ENCODE results near the gene MTARC2. TPM values are rescaled to one million over a fixed set of nuclear protein-coding genes. Genes with fewer than 3 reads are reported as not detected.

MTARC2 gene
- polyA plus RNA-seq, 1 experiment = 2.9 TPM

DNA sequence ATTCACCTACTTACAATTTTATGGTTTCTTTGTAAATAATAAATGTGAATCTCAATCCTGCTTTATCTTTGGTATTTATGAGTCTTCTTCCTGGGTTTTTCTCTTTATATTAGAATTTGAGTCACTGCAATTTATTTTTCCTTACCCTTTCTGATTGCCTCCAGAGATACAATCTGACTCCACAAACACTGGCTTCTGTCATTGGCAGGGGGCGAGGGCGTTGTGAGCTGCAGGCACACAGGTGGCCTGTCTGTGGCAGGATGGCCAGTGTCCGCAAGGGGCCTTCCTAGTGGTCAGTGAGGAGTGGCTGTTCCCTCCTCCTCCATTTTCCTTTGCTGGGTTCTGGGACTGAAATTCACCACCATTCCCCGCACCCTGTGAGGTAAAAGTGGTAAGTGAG, 36.6 kb downstream of the MTARC2 start:
- CTCF ChIA-PET = interaction anchor here (1.6 to 6.8 kb wide), 2 partner anchors 8 to 52 kb away, joined by 11 to 56 read pairs; no protein-coding TSS in a partner anchor
- DNase-seq (ENCODE audit: low read depth, low spot score) = no peak
- H3K9me3 ChIP-seq (ENCODE audit: control insufficient read depth, insufficient read depth, low read length) = no peaks in the 10 kb centered on the region
- POLR2A ChIA-PET = no interaction called here
- TF ChIP-seq, protein P1, sequence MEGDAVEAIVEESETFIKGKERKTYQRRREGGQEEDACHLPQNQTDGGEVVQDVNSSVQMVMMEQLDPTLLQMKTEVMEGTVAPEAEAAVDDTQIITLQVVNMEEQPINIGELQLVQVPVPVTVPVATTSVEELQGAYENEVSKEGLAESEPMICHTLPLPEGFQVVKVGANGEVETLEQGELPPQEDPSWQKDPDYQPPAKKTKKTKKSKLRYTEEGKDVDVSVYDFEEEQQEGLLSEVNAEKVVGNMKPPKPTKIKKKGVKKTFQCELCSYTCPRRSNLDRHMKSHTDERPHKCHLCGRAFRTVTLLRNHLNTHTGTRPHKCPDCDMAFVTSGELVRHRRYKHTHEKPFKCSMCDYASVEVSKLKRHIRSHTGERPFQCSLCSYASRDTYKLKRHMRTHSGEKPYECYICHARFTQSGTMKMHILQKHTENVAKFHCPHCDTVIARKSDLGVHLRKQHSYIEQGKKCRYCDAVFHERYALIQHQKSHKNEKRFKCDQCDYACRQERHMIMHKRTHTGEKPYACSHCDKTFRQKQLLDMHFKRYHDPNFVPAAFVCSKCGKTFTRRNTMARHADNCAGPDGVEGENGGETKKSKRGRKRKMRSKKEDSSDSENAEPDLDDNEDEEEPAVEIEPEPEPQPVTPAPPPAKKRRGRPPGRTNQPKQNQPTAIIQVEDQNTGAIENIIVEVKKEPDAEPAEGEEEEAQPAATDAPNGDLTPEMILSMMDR (IDR thresholded peaks at IDR 0.05; ENCODE audit: low read depth, low read length) = no peak
- no peak overlapping the region for H3K27ac ChIP-seq (ENCODE audit: low read depth, low read length)
- H3K27me3 ChIP-seq (ENCODE audit: control insufficient read depth, insufficient read depth, low read length) = no peaks in the 10 kb centered on the region
- H3K4me3 ChIP-seq (ENCODE audit: low read depth, low read length) = no peak overlapping the region

DNA sequence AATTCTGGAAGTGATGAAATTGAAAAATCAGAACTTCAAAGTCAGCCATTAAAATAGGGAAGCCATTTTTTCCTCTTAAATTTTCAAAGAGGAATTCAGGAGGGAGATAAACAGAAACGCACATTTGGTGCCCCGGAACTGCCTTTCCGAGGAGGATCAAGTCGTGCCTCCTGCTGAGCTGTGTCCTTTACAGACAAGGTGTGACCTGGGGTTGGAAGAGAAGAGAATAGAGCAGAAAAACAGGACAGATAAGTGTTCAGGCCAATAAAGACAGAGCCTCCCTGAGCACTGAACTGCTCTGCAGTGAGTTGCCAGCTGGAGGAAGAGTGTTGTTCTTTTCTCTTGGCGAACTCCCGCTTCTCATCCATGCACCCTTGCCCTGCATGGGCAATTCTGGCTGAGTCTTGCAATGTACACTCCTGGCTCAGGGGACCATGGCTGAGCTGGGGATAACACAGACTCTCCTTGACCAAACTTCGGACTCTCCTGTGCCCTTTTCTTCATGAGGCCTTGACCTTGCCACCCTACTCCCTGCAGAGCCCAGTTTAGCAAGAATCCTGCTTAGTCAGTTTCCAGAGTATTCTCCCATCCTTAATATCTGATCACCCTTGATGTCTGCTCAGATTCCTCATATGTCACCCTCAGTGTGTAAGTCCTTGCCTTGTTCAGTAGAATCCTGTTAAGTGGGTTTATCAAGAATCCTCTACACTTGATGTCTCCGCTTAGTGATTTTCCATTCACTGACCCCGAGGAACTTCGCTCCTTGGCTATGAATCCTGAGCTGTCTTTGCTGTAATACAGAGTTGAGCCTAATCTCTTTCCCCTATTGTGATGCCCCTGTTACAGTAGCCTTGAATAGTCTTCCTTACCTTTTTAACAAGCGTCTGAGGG, 37.3 kb downstream of the MTARC2 start:
- Histone ChIP-seq H3K27me3 (ENCODE audit: control insufficient read depth, insufficient read depth, low read length) (no peaks in the 10 kb centered on the region), H3K4me3 (ENCODE audit: low read depth, low read length) (no peak overlapping the region), H3K9me3 (ENCODE audit: control insufficient read depth, insufficient read depth, low read length) (no peaks in the 10 kb centered on the region), H3K27ac (ENCODE audit: low read depth, low read length) (no peak overlapping the region)
- ChIA-PET CTCF (interaction anchor here (1.0 to 6.8 kb wide), 3 partner anchors 9 to 52 kb away, joined by 3 to 56 read pairs (median 14); no protein-coding TSS in a partner anchor), POLR2A (no interaction called here)
- DNase-seq (ENCODE audit: low read depth, low spot score) = no peak
- TF ChIP-seq, protein P1 (IDR thresholded peaks at IDR 0.05; ENCODE audit: low read depth, low read length) = no peak

DNA sequence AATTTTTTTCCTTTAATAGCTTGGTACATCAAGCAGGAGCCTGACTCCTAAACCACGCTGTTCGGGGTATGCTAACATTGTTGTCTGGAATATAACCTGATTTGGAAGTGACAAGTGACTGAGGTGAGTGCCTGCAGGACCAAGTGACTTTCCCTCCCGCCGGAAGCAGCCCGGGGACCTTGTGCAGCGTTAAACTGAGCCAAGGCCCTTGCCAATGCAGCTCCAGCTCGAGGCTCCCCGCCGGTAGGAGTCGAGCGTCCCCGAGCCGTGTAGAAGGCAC, 37.9 kb downstream of the MTARC2 start:
- H3K4me3 ChIP-seq (ENCODE audit: low read depth, low read length) = no peak overlapping the region
- POLR2A ChIA-PET = interaction anchor here (0.7 to 0.8 kb wide), 2 partner anchors 24 to 177 kb away, joined by 3 to 4 read pairs; no protein-coding TSS in a partner anchor
- TF ChIP-seq, protein P1 (IDR thresholded peaks at IDR 0.05; ENCODE audit: low read depth, low read length) = no peak
- DNase-seq (ENCODE audit: low read depth, low spot score) = no peak
- H3K9me3 ChIP-seq (ENCODE audit: control insufficient read depth, insufficient read depth, low read length) = no peaks in the 10 kb centered on the region
- CTCF ChIA-PET = interaction anchor here (1.0 to 6.8 kb wide), 3 partner anchors 10 to 53 kb away, joined by 3 to 56 read pairs (median 16); no protein-coding TSS in a partner anchor
- no peaks in the 10 kb centered on the region for H3K27me3 ChIP-seq (ENCODE audit: control insufficient read depth, insufficient read depth, low read length)
- no peak overlapping the region for H3K27ac ChIP-seq (ENCODE audit: low read depth, low read length)

DNA sequence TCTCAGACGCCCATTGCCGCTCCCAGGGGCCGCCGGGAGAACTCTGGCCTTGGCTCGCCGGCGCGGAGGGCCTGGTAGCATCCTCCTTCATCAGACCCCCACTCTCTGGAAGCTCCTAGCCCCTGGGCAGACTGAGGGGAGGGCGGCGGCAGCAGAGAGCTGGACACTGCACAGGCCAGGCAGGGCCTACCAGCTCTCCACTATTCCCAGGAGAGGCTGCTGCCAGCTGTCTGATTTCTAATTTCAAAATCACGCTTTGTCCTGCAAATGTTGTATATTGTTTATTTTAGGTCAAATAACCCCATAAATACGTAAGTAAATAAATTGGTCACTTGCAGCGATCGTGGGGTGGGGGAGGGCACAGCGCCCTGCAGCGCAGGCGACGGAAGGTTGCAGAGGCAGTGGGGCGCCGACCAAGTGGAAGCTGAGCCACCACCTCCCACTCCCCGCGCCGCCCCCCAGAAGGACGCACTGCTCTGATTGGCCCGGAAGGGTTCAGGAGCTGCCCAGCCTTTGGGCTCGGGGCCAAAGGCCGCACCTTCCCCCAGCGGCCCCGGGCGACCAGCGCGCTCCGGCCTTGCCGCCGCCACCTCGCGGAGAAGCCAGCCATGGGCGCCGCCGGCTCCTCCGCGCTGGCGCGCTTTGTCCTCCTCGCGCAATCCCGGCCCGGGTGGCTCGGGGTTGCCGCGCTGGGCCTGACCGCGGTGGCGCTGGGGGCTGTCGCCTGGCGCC, 38.4 kb downstream of the MTARC2 start, which contains the start of gene MTARC1:
MTARC1 (plus strand) TSS at position 577 of the 732 bp plus-strand sequence; CDS start at position 609, 32 bp downstream.
- CTCF ChIA-PET = interaction anchor here (1.0 to 6.8 kb wide), 4 partner anchors 10 to 53 kb away, joined by 3 to 56 read pairs (median 16); no protein-coding TSS in a partner anchor
- Histone ChIP-seq H3K27me3 (ENCODE audit: control insufficient read depth, insufficient read depth, low read length) (no peaks in the 10 kb centered on the region), H3K27ac (ENCODE audit: low read depth, low read length) (no peak within 1 kb of the TSS), H3K9me3 (ENCODE audit: control insufficient read depth, insufficient read depth, low read length) (no peaks in the 10 kb centered on the region), H3K4me3 (ENCODE audit: low read depth, low read length) (peak within 1 kb of the TSS; percentile 52)
- TF ChIP-seq, protein P1 (IDR thresholded peaks at IDR 0.05; ENCODE audit: low read depth, low read length) = 0 out of 2 replicates have a peak, but pooled peaks have one; percentile 10
- POLR2A ChIA-PET = interaction anchor here (0.7 to 0.8 kb wide), 2 partner anchors 24 to 176 kb away, joined by 3 to 4 read pairs; no protein-coding TSS in a partner anchor
- no peak for DNase-seq (ENCODE audit: low read depth, low spot score)

Data from AG04450 (cell line).